SK-N-MC (cell line): ENCODE data around the gene PILRA.
"Not testable (repeated sequence)": the region's sequence is repeated elsewhere in the genome, so short reads cannot be mapped to it uniquely, and the experiment has no call there.

Experiments used
- DNase-seq: peaks from one replicate; pipeline ENCODE4 v3.0.0-alpha.2; 2011; ENCODE audit warnings: low read depth, low spot score
- H3K27ac ChIP-seq: fragments of 200-600 bp; sonication (generic); 2 replicates; pipeline ENCODE4 v1.5.1; 2016; ENCODE audit warnings: mixed run types
- H3K36me3 ChIP-seq: fragments of 200-600 bp; sonication (generic); 2 replicates; pipeline ENCODE4 v1.6.1; 2017; ENCODE audit warnings: antibody characterized with exemption, low read length, mixed read lengths; ENCODE audit not compliant: insufficient read depth
- H3K4me3 ChIP-seq: fragments of 200-600 bp; sonication (generic); 2 replicates; pipeline ENCODE4 v1.5.1; 2016
- H3K9ac ChIP-seq: fragments of 200-600 bp; sonication (generic); 2 replicates; pipeline ENCODE4 v1.8.0; 2017; ENCODE audit warnings: mixed run types, mixed read lengths; ENCODE audit not compliant: insufficient read length
- H3K9me3 ChIP-seq: fragments of 200-600 bp; sonication (generic); 2 replicates; pipeline ENCODE4 v1.6.1; 2017; ENCODE audit warnings: low read depth, mild to moderate bottlenecking, antibody characterized with exemption, low read length, moderate library complexity, mixed read lengths
- EZH2 ChIP-seq: fragments of 200-600 bp; sonication (generic); IDR thresholded peaks from one replicate; pipeline ENCODE4 v1.6.1; 2017; ENCODE audit warnings: antibody characterized with exemption
- FOXP2 ChIP-seq: optimal IDR thresholded peaks from 2 replicates; pipeline ENCODE3; 2011; ENCODE audit warnings: mild to moderate bottlenecking, moderate library complexity; ENCODE audit not compliant: insufficient read depth; ENCODE audit errors: extremely low read length, control extremely low read depth
- POLR2AphosphoS5 ChIP-seq: IDR thresholded peaks from 2 replicates; pipeline ENCODE4 v1.6.1; 2012; ENCODE audit warnings: mild to moderate bottlenecking, low read depth, low read length, borderline replicate concordance

The PILRA gene

GRCh38 chr7:100433276-100433591, 59.9 kb downstream of the PILRA start:
- Histone ChIP-seq H3K9ac (no peak overlapping the region), H3K36me3 (peaks cover 42% of the 10 kb centered on the region), H3K27ac (peak overlapping the region; percentile 75; the same call in 1 of the 2 replicates), H3K9me3 (no peaks in the 10 kb centered on the region), H3K4me3 (no peak overlapping the region)
- TF ChIP-seq EZH2 (no peak), POLR2AphosphoS5 (no peak), FOXP2 (no peak)
- DNase-seq, result no peak

GRCh38 chr7:100433592-100434296, 60.5 kb downstream of the PILRA start:
- Histone ChIP-seq H3K27ac (peak overlapping the region; percentile 75), H3K4me3 (no peak overlapping the region), H3K9ac (no peak overlapping the region), H3K36me3 (peaks cover 42% of the 10 kb centered on the region), H3K9me3 (no peaks in the 10 kb centered on the region)
- no peak for TF ChIP-seq FOXP2
- TF ChIP-seq POLR2AphosphoS5, result no peak
- no peak for TF ChIP-seq EZH2
- no peak for DNase-seq

GRCh38 chr7:100434297-100435144, 61.2 kb downstream of the PILRA start:
- Histone ChIP-seq H3K9ac (peak overlapping the region; percentile 92), H3K36me3 (peaks cover 42% of the 10 kb centered on the region), H3K27ac (peak overlapping the region; percentile 75), H3K4me3 (peak overlapping the region; percentile 89), H3K9me3 (no peaks in the 10 kb centered on the region)
- TF ChIP-seq POLR2AphosphoS5, result no peak
- TF ChIP-seq EZH2, result no peak
- no peak for TF ChIP-seq FOXP2
- DNase-seq, result no peak

- peak overlapping the region; percentile 75 for H3K27ac ChIP-seq
- no peak for TF ChIP-seq FOXP2
- TF ChIP-seq EZH2, result no peak
- peak; percentile 44; the same call in 1 of the 2 replicates for TF ChIP-seq POLR2AphosphoS5
- peak overlapping the region; percentile 92 for H3K9ac ChIP-seq
- peaks cover 40% of the 10 kb centered on the region for H3K36me3 ChIP-seq
- H3K9me3 ChIP-seq, result no peaks in the 10 kb centered on the region
- no peak for DNase-seq
- peak overlapping the region; percentile 89 for H3K4me3 ChIP-seq
Measured at GRCh38 chr7:100435401-100436304, 62.4 kb downstream of the PILRA start.

GRCh38 chr7:100437150-100438100, 64.1 kb downstream of the PILRA start:
- Histone ChIP-seq H3K4me3 (no peak overlapping the region; the same call in 1 of the 2 replicates), H3K9ac (peak overlapping the region; percentile 17), H3K36me3 (peaks cover 27% of the 10 kb centered on the region), H3K9me3 (no peaks in the 10 kb centered on the region), H3K27ac (peak overlapping the region; percentile 64)
- TF ChIP-seq FOXP2, result no peak
- no peak for TF ChIP-seq EZH2
- TF ChIP-seq POLR2AphosphoS5, result no peak
- no peak for DNase-seq

GRCh38 chr7:100438172-100438571, 64.9 kb downstream of the PILRA start:
- DNase-seq, result no peak
- no peak overlapping the region for H3K4me3 ChIP-seq
- H3K27ac ChIP-seq, result peak overlapping the region; percentile 64
- peaks cover 20% of the 10 kb centered on the region for H3K36me3 ChIP-seq
- no peaks in the 10 kb centered on the region for H3K9me3 ChIP-seq
- H3K9ac ChIP-seq, result peak overlapping the region; percentile 17
- TF ChIP-seq FOXP2 (no peak), POLR2AphosphoS5 (no peak), EZH2 (no peak)

GRCh38 chr7:100438731-100439130, 65.4 kb downstream of the PILRA start:
- not testable (repeated sequence) for H3K4me3 ChIP-seq, H3K9ac ChIP-seq, DNase-seq, H3K9me3 ChIP-seq, H3K27ac ChIP-seq
- H3K36me3 ChIP-seq, result peaks cover 14% of the 10 kb centered on the region

GRCh38 chr7:100439244-100439643, 66.0 kb downstream of the PILRA start:
- not testable (repeated sequence) for H3K4me3 ChIP-seq, H3K27ac ChIP-seq, H3K9ac ChIP-seq, H3K36me3 ChIP-seq, DNase-seq, H3K9me3 ChIP-seq
